HG03378 (cell line): Measurements from ENCODE around the gene LITAF.

Source experiments
- ATAC-seq: cut with Tn5 transposase; IDR thresholded peaks from one replicate; pipeline ENCODE4 v1.9.1; 2021; ENCODE audit warnings: mild to moderate bottlenecking, moderate library complexity; ENCODE audit not compliant: unreplicated experiment

The LITAF gene

DNA sequence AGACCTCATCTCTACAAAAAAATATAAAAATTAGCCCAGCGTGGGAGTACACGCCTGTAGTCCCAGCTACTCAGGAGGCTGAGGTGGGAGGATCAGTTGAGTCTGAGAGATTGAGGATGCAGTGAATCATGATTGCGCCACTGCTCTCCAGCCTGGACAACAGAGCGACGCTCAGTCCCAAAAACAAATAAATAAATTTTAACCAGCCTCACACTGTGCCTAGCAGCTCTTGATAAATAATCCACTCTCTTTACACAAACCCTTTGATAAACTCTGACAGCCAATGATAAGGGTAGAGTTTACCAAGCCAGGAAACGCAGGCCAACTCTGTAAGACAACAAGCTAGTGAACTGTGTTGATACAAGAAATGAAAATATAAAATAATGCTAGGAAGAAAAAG is 32.7 kb downstream of the LITAF start:
- ATAC-seq: no peak

DNA sequence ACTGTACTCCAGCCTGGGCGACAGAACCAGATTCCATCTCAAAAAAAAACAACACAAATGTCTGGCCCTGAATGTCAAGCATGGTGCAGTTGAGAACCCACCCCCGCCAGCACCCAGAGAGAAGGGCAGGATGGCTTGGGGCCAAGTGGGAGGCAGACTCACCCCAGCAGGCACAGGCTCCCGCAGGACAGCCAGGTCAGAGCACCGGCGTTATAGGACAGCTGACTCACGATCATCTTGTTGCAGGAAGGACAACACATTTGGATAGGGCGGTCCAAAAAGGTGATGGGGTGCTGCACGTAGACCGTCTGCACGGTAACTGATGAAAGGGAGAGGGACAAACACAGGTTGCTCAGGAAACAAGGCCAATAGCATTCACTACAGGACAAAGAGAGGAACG is 33.3 kb downstream of the LITAF start:
- ATAC-seq: no peak

DNA sequence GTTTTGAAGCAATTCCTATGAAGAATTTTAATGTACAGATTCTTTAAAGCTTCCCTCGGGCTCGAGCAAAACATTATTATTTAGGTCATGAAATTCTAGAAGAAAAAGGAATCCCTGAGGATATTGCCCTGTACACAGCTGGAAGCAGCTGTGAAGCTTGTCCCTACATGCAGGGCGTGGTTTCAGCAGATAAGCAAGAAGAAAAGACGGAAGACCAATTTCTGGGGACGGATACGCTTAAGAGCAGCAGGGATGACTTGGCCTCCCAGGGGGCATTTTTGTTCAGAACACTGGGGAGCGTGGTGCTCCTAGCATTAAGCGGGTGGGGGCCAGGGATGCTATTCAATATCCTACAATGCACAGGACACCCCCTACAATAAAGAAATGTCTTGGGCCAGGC is 34.3 kb downstream of the LITAF start:
- ATAC-seq: no peak

DNA sequence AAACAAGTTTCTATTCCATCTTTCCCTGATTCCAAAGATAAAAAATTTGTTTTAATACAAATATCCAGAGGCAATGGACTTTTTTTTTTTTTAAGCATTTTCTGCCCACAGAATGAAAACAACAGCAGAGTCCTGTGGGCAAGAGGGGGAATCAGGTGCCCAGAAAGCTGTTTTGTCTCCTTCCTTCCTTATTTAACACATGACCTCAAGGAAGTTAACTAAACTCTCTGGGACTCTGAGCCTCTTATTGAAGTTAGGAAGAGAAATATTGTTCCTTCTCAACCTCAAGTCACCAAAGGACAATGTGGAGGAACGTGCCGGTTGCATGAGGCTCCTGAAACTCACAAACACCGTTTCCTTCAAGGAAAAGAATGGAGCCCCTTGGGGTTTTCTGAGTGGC is 34.9 kb downstream of the LITAF start:
- no peak for ATAC-seq

DNA sequence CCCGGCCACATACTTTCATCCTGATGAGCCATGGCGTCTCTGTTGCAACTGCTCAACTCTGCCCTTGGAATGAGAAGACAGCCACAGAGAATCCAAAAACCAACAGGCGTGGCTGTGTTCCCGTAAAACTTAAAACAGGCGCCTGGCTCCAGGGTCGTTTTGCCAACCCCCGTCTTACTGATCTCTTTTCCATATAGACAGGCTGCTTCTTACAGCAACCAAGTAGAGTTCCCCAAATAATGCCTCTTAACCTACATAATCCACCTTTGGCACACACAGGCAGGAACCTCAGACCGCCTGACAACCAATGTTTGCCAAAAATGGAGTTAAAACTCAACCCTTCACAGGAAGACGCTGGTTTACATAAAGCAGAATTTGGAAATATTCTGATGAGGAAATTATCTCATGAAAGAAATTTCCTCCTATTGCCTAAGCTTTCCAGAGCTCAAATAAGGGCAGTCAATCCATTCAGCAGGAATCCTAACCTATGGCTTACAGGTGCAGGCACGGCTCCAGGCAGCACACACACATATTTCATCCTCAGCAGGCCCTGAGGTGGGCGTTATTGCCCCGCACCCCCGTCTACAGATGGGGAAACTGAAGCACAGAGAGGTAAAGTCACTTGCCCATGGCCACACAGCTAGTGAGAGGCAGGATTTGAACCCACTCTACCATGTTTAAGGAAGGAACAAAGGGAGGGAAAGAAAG is 35.8 kb downstream of the LITAF start:
- ATAC-seq: no peak

DNA sequence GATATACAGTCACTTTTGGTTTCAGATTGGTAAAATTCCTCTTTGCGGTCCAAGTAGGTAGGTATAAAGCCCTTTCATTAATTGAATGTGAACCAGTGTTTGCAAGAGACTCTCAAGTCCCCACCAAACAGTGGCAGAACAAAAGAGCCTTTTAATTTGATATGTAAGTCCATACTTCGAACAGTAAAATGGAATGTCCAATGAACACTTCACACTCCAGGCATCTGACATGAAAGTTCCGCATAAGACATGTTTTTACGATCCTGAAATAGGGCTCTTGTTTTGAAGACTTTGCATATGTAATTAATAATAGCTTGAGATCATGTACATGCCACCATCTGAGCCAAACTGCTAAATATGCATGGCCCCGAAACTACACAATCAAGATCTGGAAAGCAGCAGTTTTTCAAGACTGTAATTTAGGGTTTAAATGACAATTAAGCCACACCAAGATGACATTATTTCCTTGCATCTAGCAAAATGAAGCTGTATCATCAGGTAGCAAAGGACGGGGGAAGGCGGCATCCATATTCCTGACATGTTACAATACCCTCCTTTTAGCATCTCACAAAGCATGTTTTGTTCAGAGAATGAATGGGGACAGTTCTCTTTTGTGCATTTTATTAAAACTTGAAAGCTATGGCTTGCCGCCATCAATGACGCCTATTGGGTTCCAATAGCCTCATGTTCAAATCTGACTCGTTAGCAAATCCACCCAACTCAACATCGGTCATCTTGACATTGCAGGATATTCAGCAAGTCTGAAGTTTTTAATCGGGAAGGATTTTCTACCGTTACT is 39.4 kb downstream of the LITAF start:
- no peak for ATAC-seq

DNA sequence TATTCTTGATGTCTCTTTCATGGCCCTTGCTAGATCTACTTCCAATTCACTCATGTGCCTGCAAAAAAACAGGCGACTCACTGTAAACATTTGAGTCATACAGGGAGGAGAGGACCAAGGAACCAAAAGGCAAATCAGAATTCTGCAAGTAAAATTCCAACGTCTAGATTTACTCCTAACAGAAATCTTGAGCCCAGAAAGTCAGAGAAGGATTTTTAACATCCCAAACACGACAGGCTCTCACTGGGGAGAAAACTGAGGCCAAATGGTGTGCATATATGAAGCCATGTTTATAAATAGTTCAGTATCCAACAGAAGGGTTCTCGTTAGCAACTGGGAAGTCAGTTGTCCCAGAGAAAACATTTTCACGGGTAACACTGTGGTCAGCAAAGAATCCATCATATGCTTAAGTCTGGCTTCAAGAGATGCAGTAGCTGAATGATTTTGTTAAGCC is 40.1 kb downstream of the LITAF start:
- no peak for ATAC-seq

DNA sequence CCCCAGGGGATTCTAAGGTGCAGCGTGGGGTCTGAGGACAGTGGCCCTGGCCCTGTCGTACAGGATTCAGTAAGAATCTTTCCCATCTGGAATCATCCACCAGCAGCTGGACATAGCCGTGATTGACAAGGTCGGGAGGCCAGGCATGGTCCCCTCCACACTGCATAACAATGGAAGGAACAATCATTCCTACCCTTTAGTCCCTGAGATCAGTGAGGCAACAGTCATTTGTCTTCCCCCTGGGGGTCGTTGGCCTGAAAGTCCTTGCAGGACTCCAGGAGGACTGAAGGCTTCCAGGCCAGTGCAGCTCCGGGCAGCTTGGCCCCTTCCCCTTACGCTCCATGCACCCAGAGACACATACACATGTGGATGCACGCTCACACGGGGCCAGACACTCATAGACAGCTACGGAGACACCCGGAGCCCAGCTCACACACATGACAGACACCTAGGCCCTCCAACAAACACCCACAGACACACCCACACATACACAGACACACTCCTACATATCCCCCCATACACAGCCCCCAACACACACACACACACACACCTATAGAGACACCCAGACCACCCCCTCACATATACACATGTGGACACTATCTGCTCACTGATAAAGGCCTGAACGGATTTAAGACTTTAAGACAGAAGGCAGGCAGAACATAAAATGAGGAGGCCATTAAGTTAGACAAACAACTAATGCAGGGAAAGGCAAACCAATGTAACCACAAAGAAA is 42.9 kb downstream of the LITAF start:
- ATAC-seq: no peak

DNA sequence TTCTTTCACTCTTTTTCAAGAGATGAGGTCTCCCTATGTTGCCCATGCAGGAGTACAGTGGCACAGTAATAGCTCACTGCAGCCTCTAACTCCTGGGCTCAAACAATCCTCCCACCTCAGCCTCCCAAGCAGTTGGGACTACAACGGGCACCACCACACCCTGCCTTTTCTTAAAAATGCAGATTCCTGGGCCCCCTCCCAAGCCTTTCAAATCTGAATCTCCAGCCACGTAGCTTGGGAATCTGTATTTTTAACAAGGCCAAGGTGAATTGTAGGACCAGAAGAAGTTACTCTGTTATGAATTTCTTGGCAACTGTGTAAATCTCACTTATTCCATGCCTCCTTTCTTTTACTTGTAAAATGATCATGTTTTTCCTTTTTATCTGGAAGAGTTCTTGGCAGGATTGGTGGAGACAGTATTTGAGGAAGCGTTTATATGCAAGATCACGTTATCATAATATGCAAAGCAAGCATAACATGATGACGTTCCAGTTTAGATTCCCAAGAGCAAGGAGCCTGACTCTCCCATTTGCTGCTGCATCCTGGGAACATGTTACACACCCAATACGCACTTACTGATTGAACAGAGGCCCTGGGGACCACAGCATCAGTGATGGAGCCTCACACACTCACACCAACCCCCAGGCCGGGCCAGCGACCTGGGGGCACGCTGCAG is 44.5 kb downstream of the LITAF start:
- ATAC-seq: no peak

DNA sequence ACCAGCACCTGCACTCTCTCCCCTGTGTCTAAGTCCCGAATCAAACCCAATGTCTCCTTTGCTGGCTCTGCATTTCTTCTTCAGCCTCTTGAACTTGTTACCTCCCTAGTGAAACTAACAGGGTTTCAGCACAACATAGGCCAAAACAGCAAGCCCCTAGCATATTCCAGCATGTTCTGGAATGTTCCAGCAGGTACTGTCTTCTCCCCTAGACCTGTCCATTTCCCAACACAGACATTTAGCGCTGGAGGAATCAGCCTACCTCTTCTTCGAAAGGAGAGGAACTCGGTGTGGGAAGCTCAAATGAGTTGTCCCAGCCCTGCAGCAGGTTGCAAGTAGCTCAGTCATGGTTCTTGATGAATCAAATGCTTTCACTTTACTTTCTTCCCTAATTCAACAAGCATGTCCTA is 47.1 kb downstream of the LITAF start:
- ATAC-seq: no peak

DNA sequence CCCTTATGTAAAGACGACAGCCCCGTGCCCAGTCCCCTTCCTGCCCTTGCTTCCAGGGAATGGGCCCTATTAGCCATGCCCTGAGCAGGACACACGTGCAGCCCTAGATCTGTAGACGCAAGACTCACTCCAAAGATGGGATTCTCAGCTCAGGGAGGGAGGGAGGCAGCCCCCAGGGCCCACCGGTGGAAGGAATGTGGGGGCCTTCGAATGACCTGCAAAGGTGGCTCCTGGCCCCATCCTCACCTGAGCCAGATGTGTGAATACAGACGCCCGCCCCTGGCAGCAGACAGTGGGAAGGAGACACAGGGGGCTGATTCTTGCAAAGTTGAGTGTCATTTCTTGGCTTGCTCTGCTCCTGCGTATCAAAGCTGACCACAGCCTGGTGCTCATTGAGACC is 47.8 kb downstream of the LITAF start:
- ATAC-seq: no peak

DNA sequence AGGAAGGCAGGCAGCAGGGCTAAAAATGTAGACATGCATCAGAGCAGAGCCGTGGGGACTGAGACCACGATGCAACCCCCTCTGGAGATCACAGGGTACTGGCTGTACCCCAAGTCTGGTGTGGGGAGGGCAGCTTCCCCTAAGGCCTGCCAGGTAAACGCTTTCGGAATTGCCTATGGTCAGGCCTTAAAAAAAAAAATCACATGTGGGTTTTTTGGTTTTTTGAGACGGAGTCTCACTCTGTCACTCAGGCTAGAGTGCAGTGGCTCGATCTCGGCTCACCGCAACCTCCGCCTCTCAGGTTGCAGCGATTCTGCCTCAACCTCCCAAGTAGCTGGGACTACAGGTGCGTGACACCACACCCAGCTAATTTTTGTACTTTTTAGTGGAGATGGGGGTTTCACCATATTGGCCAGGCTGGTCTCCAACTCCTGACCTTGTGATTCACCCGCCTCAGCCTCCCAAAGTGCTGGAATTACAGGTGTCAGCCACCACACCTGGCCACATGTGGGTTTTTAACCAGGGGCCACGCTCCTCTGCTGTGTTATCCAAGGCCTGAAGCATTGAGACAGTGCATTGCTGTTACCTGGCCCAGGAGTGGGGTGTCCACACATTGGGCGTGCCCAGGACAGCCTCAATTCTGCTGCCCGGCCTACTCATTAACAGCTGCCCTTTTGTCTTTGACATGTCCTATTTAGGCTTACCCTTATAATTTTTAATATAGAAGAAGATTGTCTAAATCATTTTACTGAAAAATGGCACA is 50.4 kb downstream of the LITAF start:
- no peak for ATAC-seq

DNA sequence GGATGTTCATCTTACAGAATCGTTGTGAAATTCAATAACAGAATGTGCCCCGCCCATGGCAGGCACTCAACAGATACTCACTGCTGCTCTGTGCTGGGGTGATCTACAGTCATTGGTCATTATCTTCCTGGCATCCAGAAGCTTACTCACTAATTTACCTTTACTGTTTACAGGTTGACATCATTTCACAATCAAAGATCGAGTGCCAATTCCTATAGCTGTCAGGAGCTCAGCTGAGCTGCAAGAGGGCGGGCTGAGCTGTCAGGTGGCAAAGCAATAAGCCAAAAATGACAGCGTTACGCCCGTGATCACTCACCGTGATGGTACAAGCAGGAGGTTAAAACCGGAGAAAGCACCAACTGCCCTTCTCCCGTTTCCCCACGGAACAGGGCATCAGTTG is 51.2 kb downstream of the LITAF start:
- ATAC-seq: no peak

DNA sequence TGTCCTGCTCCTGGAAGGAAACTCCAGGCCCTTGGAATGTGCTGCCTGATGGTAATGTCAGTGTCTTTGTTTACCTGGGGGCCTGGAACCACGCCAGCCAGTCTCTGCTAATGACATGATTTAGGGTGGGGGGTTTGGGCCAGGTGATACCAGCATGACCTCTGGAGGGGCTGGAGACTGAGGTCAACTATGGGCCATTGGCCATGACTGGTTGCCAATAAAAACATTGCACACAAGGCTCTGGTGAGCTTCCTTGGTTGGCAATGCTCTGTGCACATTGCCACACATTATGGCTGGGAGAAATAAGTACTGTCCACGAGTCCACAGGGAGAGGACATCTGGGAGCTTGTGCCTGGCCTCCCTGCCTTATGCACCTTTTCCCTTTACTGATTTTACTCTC is 52.5 kb downstream of the LITAF start:
- no peak for ATAC-seq

DNA sequence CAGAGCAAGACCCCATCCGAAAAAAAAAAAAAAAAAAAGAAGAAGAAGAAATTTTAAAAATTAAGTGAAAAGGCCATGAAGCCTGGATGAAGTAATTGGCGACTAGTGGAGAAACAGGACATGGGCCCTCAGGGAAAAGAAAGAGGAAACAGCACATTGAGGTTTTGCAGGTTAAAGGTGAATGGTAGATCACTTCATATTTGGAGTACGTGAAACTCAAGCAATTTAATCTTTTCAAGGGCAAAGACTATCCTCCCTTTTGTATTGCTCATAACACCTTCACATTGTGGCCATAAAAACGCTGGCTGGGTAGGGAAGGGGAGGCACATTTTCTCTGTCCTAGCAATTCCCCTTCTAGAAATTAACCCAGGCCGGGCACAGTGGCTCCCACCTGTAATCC is 53.1 kb downstream of the LITAF start:
- ATAC-seq: no peak

DNA sequence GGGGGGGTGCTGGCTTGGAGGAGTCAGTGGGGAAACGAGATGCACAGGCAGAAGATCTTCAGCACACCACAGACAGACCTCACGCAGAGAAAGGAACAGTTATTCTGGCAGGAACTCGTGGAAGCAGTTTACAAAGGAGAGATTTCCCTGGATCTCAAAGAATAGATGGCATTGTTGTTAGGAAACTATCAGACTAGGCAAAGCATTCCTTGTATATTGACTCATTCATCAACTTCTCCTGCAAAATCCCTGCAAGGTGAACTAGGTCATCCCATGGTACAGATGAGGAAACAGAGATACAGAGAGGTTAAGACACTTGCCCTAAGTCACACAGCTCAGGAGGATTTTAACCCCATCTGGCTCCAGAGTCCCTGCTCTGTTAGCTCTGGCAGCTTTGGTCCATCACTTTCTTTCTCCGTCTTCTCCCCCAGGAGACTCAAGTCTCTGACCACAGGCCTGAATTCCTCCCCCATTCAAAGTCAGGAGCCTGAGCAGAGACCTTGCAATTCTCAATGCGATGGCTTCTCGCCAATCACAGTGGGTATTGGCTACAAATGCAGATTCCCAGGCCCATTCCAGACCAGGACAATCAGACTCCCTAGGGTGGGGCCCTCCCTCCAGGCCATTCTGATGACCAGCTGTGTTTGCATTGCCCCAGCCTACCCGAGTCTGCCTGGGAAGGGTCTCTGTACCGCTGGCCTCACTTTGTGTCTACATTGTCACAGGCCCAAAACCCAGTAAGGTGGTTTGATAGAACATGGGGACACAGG is 56.4 kb downstream of the LITAF start:
- no peak for ATAC-seq

DNA sequence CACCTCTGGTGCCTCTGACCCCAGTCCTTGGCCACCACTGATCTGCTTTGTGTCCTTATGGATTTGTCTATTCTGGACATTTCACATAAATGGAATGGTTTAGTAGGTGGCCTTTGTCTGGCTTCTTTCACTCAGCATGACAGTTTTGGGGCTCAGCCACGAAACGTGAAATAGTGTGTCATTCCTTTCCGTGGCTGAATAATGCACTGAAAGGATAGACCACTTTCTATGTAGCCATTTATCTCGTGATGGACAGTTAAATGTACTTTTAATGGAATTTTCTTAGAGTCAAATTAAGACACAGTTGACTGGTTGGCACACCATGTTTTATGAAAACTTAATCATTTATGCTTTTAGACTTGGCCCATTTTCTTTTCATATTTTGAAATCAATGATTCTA is 57.4 kb downstream of the LITAF start:
- no peak for ATAC-seq

DNA sequence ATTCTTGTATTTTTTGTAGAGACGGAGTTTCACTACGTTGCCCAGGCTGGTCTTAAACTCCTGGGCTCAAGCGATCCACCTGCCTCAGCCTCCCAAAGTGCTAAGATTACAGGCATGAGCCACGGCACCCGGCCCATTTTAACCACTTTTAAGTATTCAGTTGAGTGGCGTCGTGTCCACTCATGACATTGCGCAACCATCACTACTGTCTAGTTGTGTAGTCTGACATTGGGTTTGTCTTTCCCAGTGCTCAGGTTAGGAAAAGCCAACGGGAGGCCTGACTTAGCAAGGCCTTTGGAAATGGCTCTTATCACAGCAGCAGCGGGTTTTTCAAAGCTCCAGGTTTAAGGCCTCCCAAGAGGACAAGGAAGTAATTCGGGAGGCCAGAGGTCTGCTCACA is 58.7 kb downstream of the LITAF start:
- ATAC-seq: no peak

DNA sequence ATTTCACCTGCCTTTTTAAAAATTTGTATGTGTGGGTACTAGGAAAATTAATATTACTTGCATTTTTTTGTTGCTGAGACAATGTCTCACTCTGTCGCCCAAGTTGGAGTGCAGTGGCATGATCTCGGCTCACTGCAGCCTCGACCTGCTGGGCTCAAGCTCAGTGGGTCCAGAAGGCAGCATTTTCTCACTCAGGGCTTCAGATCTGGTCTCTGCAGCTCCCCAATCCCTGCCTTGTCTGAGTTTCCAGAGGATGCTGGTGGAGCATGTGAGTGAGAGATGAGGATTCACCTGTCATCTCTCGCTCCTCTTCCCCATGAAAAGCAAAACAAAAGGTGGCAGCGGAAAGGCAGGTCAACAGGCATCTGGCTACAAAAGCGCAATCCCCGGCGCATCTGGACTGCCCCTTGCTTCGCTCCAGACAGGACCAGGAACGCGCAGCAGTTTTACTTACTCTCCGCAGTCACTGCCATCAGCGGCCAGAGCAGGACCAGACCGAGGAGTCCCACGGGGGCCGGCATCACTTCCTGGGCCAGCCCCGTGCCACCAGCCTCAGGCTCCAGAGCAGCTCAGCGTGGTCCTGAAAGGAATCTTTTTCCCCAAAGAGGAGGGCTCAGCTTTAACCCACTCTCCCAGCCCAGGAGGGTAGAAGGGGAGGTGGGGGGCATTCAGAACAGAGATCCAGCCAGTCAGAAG is 59.9 kb downstream of the LITAF start:
- ATAC-seq: no peak
